GM19397 (cell line): ENCODE measurements around the gene METTL2B.
"Not testable (repeated sequence)": the region's sequence is repeated elsewhere in the genome, so short reads cannot be mapped to it uniquely, and the experiment has no call there.

Source experiments
- ATAC-seq: cut with Tn5 transposase; IDR thresholded peaks from one replicate; pipeline ENCODE4 v1.9.1; 2021; ENCODE audit warnings: mild to moderate bottlenecking, moderate library complexity; ENCODE audit not compliant: unreplicated experiment

Gene METTL2B

DNA sequence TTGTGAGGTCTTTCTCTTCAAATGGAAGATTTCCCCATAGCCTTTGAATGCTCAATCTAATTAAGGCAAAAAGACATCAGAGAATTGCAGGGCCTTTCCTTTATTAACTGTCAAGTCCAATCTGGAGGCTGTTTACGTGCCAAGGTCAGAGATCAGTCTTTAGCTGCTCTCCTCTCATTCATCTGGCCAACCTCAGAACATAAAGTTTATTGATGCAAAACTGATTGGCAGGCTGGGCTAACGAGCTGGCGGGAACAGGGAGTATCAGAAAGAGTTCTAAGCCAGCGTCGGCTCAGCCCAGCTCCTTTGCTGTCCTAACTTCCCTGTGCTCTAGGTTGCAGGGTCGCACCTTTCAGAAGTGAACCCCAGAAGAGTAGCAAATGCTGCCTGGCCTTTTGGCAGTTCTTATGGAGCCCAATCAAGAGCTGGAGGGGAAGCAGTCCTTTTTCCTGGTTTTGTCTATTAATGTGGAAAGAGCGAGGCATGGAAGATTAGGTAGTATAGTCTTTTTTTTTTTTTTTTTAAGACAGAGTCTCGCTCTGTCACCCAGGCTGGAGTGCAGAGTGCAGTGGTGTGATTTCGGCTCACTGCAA is 47.5 kb downstream of the METTL2B start:
- ATAC-seq = not testable (repeated sequence)

DNA sequence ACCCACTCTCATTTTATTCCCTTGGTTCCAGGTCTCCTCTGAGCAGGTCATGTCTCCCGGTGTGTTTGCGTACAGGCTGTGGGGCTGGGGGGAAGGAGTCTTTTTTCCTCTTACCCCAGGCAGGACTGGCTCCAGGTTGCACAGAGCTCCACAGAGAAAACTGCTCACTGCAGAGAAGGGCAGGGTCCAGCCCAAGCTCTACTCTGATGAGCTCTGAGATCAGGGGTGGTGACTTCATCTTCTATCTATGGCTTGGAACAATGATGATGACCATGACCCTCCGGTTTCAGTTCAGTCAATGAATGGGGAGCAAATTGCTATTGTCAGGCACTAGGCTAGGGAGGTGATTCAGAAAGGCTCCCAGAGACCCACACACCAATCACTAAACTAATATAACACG is 49.0 kb downstream of the METTL2B start:
- ATAC-seq = not testable (repeated sequence)

DNA sequence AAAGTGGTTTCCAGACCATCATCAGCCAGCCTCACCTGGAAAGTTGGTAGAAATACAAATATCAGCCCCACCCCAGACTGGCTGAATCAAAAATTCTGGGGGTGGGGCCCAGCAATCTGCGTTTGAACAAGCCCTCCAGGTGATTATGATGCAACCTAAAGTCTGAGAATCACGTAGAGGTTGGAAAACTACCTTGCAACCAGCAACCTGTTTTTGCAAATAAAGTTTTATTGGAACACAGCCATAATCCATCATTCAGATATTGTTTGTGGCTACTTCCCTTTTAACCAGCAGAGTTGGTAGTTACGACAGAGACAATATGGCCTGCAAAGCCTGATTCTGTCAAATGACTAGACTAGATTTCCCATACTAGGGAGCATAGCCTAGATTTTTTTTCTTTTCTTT is 49.5 kb downstream of the METTL2B start:
- ATAC-seq = not testable (repeated sequence)

DNA sequence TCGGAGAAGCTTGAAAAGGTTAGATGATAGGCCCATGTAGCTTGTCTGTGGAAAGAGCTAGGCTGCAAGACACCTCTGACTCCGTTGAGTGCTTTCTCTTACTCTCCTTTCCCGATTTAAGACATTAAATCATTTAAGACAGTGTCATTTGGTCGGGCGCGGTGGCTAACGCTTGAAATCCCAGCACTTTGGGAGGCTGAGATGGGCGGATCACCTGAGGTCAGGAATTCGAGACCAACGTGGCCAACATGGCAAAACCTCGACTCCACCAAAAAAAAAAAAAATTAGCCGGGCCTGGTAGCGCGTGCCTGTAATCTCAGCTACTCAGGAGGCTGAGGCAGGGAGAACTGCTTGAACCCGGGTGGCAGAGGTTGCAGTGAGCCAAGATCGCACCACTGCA is 52.6 kb downstream of the METTL2B start:
- not testable (repeated sequence) for ATAC-seq

DNA sequence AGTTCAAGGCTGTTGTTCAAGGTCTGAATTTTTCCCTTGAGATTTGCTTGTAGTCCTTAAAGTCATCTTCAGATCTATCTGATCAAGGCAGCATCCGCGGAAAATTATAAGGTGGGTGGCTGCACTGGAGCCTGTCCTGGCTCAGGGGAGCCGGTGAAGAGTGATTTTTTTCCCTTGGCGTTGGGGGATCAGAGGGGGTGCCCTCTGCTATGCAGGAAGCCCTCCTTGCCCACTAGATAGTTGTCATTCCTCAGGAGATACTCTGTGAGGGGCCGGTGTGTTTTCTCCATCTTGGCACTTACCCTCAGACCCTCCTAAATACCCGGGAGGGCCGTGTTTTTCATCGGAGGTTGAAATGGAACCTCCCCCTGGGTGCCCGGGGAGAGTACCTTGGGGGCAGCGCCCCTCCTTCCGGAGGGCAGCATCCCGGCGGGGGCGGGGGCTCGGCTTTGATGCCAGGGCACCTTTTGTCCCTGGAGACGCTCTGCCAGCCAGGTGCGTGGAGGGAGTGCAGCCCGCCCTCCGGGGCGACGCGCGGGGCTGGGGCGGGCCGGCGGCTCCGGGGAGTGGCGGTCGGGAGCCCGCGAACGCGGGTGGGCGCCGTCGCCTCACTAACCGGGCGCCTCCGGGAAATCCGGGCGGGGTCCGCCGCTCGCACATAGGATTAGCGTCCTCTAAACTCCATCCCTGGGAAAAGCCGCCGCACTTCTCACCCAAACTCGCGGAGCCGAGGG is 53.7 kb downstream of the METTL2B start:
- peak; percentile 14 for ATAC-seq

DNA sequence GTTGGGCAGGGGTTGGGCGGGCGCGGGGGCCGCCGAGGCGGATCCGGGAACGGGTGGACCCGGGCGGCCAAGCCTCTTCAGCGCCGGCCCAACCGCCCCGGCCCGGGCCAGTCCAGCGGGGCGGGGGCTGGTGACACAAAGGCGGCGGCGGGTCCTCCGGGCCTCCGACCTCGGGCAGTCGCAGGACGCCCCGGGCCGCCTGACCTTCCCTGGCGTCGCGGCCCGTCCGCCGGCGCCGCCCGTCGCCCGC is 54.2 kb downstream of the METTL2B start:
- ATAC-seq = no peak

DNA sequence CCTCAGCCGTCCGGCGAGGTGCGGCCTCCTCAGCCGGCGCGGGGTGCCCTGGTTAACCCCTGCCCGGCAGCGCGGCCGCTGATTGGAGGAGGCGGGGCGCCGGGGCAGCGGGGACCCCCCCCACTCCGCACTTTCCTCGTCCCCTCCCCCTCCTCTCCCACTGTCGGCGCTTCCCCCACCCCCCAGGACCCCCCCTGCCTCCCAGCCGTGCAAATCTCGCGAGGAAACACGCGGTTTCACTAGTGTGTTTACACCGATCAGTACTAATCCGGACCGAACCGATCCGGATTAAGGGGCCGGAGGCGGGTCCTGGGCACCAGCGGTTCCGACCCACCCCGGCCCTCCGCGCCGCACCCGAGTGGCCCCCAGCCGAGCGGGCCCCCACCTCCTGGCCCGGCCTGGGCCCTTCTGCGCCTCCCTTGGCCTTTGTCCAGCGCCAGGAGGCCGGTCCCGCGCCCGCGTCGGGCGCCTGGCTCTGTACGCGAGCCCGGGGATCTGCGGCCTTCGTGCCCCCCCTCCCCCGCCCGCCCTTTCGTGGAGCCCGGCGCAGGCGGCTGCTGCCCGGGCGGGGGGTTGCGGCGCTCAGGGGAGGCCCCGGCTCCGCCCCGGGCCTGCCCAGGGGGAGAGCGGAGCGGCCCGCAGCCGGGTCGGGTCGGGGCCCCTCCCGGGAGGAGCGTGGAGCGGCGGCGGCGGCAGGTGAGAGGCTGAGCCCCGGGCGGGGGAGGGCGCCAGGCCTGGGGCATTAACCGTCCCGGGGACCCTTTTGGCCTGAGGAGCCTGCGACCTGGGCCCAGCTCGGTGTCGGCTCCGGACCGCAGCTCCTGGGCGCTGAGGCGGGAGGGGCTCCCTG is 54.8 kb downstream of the METTL2B start:
- peak; percentile 78 for ATAC-seq

DNA sequence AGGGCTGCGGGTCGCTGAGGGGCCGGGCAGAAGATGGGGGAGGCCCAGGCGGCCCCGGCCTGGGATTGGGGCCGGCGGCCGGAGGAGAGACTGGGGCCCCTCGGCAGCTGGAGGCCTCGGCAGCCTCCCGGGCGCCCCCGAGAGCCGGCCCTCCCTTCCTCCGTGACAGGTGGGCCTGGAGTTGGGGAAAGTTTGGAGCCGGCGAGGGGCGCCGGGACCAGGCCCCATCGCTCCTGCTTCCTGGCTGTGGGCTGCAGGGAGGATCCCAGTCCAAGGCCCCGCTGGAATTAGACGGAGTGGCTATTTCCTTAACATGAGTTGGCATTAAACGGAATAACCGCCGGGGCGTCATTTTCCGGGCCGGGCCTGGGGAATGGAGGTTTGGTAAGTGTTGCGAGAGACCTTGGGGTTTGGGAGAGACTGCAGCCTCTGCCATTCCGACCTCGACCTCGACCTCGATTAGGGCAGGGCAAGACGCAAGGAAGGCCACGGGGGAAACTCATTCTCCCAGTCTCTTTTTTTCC is 55.5 kb downstream of the METTL2B start:
- not testable (repeated sequence) for ATAC-seq

DNA sequence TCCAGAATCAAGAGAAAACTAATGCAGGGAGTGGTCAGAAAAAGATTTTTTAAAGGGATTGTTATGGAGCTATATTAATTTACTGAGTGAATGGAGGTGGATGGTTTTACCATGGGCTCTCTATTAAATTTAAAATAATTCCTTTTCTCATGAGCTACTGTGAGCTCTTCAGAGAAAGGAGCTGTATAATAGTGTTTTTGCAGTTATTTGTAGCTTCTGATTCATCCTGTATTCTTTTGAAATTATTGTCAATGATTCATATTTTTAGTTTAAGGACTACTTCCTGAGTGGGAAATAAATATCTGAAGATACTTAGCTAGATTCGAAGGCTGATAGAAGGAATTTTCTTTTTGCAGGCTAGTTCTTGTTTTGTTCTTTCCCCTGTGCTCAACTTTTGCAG is 56.4 kb downstream of the METTL2B start:
- ATAC-seq = not testable (repeated sequence)

DNA sequence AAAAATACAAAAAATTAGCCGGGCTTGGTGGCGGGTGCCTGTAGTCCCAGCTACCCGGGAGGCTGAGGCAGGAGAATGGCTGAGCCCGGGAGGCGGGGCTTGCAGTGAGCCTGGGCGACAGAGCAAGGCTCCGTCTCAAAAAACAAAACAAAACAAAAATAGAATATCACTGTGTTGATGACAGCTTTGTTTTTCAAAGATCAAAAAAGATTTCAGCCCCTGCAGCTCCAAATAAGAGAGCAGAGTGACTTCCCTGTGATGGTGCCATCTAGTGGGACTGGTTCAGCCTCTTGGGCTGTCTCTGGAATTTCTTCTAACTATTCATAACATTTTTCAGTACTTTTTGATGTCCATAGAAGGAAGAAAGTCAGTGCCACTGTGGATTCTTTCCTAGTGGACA is 60.9 kb downstream of the METTL2B start:
- not testable (repeated sequence) for ATAC-seq

DNA sequence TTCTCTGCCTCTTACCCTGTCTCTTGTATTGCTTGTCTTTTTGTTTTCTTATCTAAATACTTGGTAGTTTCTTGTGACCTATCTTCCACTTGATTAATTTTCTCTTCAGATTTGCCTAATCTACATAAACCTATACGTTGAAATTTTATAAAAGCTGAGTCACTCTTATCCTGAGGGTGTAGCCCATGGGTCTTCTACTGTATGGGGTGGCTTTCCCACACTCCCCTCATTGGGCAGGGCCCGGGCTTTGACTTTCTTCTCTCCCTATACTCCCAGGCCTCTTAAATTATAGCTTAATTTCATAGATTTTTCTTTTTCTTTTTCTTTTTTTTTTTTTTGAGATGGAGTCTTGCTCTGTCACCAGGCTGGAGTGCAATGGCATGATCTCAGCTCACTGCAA is 66.0 kb downstream of the METTL2B start:
- ATAC-seq = not testable (repeated sequence)

DNA sequence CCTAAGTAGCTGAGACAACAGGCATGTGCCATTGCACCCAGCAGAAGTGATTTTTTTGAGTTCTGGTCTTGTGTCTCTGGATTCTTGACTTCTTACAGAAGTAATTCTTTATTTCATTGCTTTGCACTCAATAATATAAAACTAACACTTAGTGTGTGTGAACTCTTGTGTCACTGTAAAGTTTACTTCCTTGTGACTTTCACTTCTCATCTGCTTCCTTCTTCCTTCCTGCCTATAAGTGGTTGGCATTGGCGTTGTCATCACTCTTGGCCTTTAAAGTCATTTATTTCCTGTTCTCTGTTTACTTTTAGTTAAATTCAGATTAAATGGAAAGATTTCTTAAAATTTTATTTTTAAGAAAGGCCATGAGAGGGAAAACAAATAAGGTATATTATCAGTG is 66.8 kb downstream of the METTL2B start:
- not testable (repeated sequence) for ATAC-seq

DNA sequence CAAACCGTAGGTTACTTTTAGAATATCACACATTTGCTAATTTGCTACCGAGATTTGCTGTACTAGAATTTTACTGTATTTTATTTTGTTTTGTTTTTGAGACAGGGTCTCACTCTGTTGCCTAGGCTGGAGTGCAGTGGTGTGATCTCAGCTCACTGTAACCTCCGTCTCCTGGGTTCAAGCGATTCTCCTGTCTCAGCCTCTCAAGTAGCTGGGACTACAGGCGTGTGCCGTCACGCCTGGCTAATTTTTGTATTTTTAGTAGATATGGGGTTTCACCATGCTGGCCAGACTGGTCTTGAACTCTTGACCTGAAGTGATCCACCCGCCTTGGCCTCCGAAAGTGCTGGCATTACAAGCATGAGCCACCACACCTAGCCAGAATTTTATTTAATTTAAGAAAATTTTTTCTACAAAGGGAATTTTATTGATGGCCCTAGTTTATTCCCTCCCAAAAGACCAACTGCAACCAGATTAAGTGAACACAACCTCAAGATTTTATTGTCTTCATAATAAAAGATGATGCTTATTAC is 69.8 kb downstream of the METTL2B start:
- not testable (repeated sequence) for ATAC-seq

DNA sequence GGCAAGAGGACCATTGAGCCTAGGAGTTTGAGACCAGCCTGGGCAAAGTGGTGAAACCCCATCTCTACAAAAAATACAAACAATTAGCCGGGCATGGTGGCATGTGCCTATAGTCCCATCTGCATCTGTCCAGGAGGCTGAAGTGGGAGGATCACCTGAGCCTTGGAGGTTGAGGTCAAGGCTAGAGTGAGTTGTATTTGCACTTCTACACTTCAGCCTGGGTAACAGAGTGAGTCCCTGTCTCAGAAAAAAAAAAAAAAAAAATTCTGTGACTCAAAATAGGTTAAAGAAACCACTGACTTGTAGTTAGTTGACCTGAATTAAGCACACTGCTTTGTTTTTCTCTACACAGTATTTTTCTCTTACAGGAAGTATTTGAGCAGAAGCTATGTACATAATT is 74.4 kb downstream of the METTL2B start:
- ATAC-seq = no peak

DNA sequence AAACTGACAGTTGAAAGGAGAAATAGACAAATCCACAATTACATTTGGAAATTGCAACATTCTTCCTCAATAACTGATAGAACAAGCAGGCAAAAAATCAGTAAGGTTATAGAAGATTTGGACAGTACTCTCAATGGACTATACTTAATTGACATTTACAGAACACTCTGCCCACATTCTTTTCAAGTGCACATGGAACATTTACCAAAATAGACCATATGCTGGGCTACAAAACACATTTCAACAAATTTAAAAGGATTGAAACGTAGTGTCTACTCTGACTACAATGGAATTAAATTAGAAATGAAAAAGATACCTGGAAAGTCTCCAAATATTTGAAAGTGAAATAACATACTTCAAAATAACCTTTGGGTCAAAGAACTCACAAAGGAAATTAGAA is 77.8 kb downstream of the METTL2B start:
- not testable (repeated sequence) for ATAC-seq
